Measurements from ENCODE around the gene STARD10.
A peak's percentile ranks its signal among the peaks of the same experiment; 100 is the strongest.
"Not testable (repeated sequence)": the region's sequence is repeated elsewhere in the genome, so short reads cannot be mapped to it uniquely, and the experiment has no call there.

Gene STARD10

GRCh38 chr11:72805216-72805615, 11.4 kb upstream of the STARD10 start:
- Histone ChIP-seq H3K27me3 (ENCODE audit: control insufficient read depth, insufficient read depth, low read length) (no peaks in the 10 kb centered on the region), H3K36me3 (ENCODE audit: control insufficient read depth, insufficient read depth, low read length) (peaks cover 6% of the 10 kb centered on the region), H3K27ac (ENCODE audit: low read depth, low read length) (no peak overlapping the region), H3K4me1 (ENCODE audit: control insufficient read depth, insufficient read depth, low read length) (no peaks in the 10 kb centered on the region), H3K9me3 (ENCODE audit: control insufficient read depth, insufficient read depth, low read depth, low read length) (no peaks in the 10 kb centered on the region), H3K4me3 (ENCODE audit: low read depth, low read length) (no peak overlapping the region), H3K9ac (ENCODE audit: low read length) (no peak overlapping the region)

DNA sequence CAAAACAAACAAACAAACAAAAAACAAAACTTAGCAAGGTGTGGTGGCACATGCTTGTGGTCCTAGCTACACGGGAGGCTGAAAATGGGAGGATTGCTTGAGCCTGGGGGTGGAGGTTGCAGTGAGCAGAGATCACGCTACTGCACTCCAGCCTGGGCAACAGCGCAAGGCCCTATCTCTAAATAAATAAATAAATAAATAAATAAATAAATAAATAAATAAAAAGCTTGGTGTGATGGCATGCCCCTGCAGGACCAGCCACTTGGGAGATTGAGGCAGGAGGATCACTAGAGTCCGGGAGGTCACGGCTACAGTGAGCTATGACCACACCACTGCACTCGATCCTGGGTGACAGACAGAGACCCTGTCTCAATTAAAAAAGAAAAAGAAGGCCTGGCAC, 9.0 kb upstream of the STARD10 start:
- Histone ChIP-seq H3K27me3 (ENCODE audit: control insufficient read depth, insufficient read depth, low read length) (no peaks in the 10 kb centered on the region), H3K9ac (ENCODE audit: low read length) (no peak overlapping the region), H3K9me3 (ENCODE audit: control insufficient read depth, insufficient read depth, low read depth, low read length) (no peaks in the 10 kb centered on the region), H3K4me3 (ENCODE audit: low read depth, low read length) (no peak overlapping the region), H3K4me1 (ENCODE audit: control insufficient read depth, insufficient read depth, low read length) (peaks cover 15% of the 10 kb centered on the region), H3K36me3 (ENCODE audit: control insufficient read depth, insufficient read depth, low read length) (no peaks in the 10 kb centered on the region), H3K27ac (ENCODE audit: low read depth, low read length) (no peak overlapping the region)

- Histone ChIP-seq H3K9ac (ENCODE audit: low read length) (no peak overlapping the region), H3K36me3 (ENCODE audit: control insufficient read depth, insufficient read depth, low read length) (no peaks in the 10 kb centered on the region), H3K4me1 (ENCODE audit: control insufficient read depth, insufficient read depth, low read length) (peaks cover 18% of the 10 kb centered on the region), H3K4me3 (ENCODE audit: low read depth, low read length) (no peak overlapping the region), H3K27me3 (ENCODE audit: control insufficient read depth, insufficient read depth, low read length) (no peaks in the 10 kb centered on the region), H3K27ac (ENCODE audit: low read depth, low read length) (no peak overlapping the region), H3K9me3 (ENCODE audit: control insufficient read depth, insufficient read depth, low read depth, low read length) (no peaks in the 10 kb centered on the region)
Observed at GRCh38 chr11:72799441-72799840, 5.6 kb upstream of the STARD10 start.

DNA sequence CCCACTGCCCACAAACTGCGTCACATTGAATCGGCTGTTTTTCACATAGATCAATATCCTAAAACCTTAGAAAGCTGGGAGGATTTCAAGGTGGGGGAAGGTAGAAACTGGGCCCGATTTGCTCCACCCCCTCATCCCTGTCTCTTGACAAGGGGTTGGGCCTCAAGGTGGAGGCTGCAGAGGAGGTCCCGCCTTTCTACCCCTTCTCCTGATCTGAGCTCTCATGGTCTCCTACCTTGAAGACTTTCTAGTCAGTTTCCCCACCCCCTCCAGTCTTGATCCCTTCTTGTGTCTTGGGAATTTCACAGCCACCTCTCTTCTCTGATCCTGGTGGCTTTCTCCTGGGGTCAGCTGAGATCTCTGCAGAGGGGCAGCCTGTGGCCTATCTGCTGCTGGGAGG, 4.5 kb upstream of the STARD10 start:
- no peaks in the 10 kb centered on the region for H3K9me3 ChIP-seq (ENCODE audit: control insufficient read depth, insufficient read depth, low read depth, low read length)
- H3K4me3 ChIP-seq (ENCODE audit: low read depth, low read length): no peak overlapping the region
- H3K27ac ChIP-seq (ENCODE audit: low read depth, low read length): no peak overlapping the region
- no peak overlapping the region for H3K9ac ChIP-seq (ENCODE audit: low read length)
- peaks cover 18% of the 10 kb centered on the region for H3K4me1 ChIP-seq (ENCODE audit: control insufficient read depth, insufficient read depth, low read length)
- H3K36me3 ChIP-seq (ENCODE audit: control insufficient read depth, insufficient read depth, low read length): no peaks in the 10 kb centered on the region
- no peaks in the 10 kb centered on the region for H3K27me3 ChIP-seq (ENCODE audit: control insufficient read depth, insufficient read depth, low read length)

DNA sequence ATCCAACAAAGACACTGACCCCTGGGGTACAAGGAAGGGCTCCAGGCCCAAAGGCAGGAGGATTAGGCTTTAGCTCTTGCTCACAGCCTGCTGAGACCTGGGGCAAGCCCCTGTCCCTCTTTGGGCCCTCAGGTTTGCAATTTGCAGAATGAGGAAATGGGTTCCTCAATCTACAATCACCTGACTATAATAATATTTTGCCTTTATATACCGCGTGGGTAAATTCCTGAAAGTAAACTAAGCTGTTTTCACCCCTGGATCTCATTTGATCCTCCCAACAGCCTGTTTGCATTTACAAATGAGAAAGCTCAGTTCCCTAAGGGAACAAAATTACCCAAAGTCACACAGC, 797 bp downstream of the STARD10 start:
- no peaks in the 10 kb centered on the region for H3K9me3 ChIP-seq (ENCODE audit: control insufficient read depth, insufficient read depth, low read depth, low read length)
- no peaks in the 10 kb centered on the region for H3K27me3 ChIP-seq (ENCODE audit: control insufficient read depth, insufficient read depth, low read length)
- no peaks in the 10 kb centered on the region for H3K36me3 ChIP-seq (ENCODE audit: control insufficient read depth, insufficient read depth, low read length)
- H3K9ac ChIP-seq (ENCODE audit: low read length): no peak overlapping the region
- peak overlapping the region; percentile 88 for H3K4me3 ChIP-seq (ENCODE audit: low read depth, low read length)
- H3K27ac ChIP-seq (ENCODE audit: low read depth, low read length): no peak overlapping the region
- H3K4me1 ChIP-seq (ENCODE audit: control insufficient read depth, insufficient read depth, low read length): peaks cover 15% of the 10 kb centered on the region

- Histone ChIP-seq H3K4me1 (ENCODE audit: control insufficient read depth, insufficient read depth, low read length) (peaks cover 15% of the 10 kb centered on the region), H3K36me3 (ENCODE audit: control insufficient read depth, insufficient read depth, low read length) (no peaks in the 10 kb centered on the region), H3K9me3 (ENCODE audit: control insufficient read depth, insufficient read depth, low read depth, low read length) (no peaks in the 10 kb centered on the region), H3K4me3 (ENCODE audit: low read depth, low read length) (no peak overlapping the region), H3K27me3 (ENCODE audit: control insufficient read depth, insufficient read depth, low read length) (no peaks in the 10 kb centered on the region), H3K9ac (ENCODE audit: low read length) (no peak overlapping the region), H3K27ac (ENCODE audit: low read depth, low read length) (no peak overlapping the region)
Observed at GRCh38 chr11:72792437-72793021, 1.3 kb downstream of the STARD10 start.

GRCh38 chr11:72791228-72791627, 2.6 kb downstream of the STARD10 start:
- H3K4me1 ChIP-seq (ENCODE audit: control insufficient read depth, insufficient read depth, low read length): peaks cover 27% of the 10 kb centered on the region
- not testable (repeated sequence) for H3K27me3 ChIP-seq (ENCODE audit: control insufficient read depth, insufficient read depth, low read length); H3K27ac ChIP-seq (ENCODE audit: low read depth, low read length); H3K36me3 ChIP-seq (ENCODE audit: control insufficient read depth, insufficient read depth, low read length); H3K9ac ChIP-seq (ENCODE audit: low read length); H3K9me3 ChIP-seq (ENCODE audit: control insufficient read depth, insufficient read depth, low read depth, low read length); H3K4me3 ChIP-seq (ENCODE audit: low read depth, low read length)

DNA sequence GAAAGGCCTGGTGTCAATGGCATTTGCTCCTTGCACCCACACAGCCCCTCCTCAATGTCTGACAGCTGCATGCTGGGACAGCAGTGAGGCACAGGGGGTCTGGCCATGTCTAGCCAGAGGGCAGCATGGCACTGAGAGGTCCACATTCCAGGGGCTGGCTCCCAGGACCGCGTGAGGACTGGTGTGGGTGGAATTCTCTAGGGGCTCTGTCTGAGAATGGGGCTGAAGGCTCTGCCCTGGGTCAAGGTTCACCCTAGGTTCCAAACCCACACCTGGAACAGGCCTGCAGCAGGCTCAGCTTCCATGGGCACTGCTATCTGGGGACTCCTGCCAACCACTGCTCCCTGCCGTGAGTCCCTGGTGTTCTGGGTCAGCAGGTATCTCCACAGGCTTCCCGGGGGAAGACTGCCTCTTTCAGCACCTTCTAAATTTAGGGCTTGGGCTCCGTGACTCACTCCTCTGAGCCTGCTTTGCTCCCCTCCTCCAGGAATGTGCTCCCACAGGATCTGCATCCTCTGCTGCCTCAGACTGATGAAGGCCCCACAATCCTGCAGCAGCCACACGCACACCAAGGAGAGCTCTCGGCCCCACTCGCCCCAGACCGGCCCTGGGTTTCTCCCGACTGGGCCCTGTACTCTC, 4.2 kb downstream of the STARD10 start:
- H3K4me1 ChIP-seq (ENCODE audit: control insufficient read depth, insufficient read depth, low read length): peaks cover 27% of the 10 kb centered on the region

DNA sequence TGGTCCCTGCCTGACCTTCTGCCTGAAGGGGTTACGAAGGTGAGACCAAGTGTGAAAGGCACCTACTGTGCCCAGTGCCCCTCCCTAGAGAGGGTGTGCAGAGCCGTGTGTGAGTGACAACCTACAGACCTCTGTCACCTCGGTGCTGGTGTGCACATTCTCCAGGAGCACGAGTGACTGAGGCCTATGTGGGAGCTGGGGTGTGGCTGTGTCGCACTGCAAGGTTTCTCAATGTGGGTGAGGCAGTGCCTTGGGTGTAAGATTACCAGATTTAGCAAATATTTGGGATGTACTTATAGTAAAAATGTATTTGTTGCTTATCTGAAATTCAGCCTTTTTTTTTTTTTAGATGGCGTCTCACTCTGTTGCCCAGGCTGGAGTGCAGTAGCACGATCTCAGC, 5.6 kb downstream of the STARD10 start:
- H3K9ac ChIP-seq (ENCODE audit: low read length): no peak overlapping the region
- H3K4me3 ChIP-seq (ENCODE audit: low read depth, low read length): no peak overlapping the region
- peaks cover 25% of the 10 kb centered on the region for H3K4me1 ChIP-seq (ENCODE audit: control insufficient read depth, insufficient read depth, low read length)
- no peak overlapping the region for H3K27ac ChIP-seq (ENCODE audit: low read depth, low read length)
- no peaks in the 10 kb centered on the region for H3K36me3 ChIP-seq (ENCODE audit: control insufficient read depth, insufficient read depth, low read length)
- H3K27me3 ChIP-seq (ENCODE audit: control insufficient read depth, insufficient read depth, low read length): no peaks in the 10 kb centered on the region
- H3K9me3 ChIP-seq (ENCODE audit: control insufficient read depth, insufficient read depth, low read depth, low read length): no peaks in the 10 kb centered on the region

More for the DNA sequence above, 4.2 kb downstream of the STARD10 start:
- Histone ChIP-seq H3K4me3 (ENCODE audit: low read depth, low read length) (no peak overlapping the region), H3K9ac (ENCODE audit: low read length) (no peak overlapping the region), H3K36me3 (ENCODE audit: control insufficient read depth, insufficient read depth, low read length) (no peaks in the 10 kb centered on the region), H3K27me3 (ENCODE audit: control insufficient read depth, insufficient read depth, low read length) (no peaks in the 10 kb centered on the region), H3K9me3 (ENCODE audit: control insufficient read depth, insufficient read depth, low read depth, low read length) (no peaks in the 10 kb centered on the region), H3K27ac (ENCODE audit: low read depth, low read length) (no peak overlapping the region)

DNA sequence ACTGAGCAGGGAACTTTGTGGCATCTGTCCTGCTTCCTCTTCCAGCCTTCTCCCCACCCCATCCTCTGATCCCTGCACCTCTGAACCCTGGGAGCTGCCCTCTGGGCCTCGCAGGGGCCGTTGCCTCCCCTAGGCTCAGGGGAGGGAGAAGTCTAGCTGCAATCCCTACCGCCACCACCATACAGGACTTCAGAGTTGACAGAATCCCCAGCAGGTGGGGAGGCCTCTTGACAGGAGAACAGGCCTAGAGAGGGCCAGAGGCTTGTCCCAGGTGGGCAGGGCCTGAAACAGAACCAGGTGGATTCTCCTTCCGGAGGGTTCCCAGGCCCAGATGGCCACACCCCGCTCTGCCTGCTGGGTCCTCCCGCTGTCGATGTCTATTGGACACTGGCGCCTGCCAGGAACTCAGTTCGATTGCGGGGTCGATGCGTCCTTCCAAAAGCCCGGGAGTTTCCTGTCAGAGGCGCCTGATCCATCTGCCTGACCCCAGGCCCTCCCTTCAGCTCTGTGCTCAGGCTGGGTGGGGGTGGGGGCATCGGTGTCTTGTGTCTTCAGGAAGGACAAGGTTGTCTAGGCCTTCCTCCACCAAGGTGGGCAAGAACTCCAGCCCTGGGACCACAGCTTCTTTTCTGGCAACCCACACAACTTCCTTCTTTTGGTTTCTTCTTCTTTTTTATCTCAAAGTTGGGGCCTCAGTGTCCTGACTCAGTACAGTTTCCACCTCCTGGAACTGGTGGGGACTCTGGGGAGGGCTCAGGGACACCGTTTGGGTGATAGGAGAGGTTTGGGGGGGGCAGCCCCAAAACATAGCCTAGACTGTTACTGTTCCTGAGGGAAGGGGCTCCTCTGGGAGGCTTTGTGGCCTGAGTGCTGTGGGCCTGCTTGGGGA, 6.4 kb downstream of the STARD10 start:
- no peaks in the 10 kb centered on the region for H3K9me3 ChIP-seq (ENCODE audit: control insufficient read depth, insufficient read depth, low read depth, low read length)
- no peak overlapping the region for H3K27ac ChIP-seq (ENCODE audit: low read depth, low read length)
- H3K4me3 ChIP-seq (ENCODE audit: low read depth, low read length): no peak overlapping the region
- H3K36me3 ChIP-seq (ENCODE audit: control insufficient read depth, insufficient read depth, low read length): no peaks in the 10 kb centered on the region
- H3K9ac ChIP-seq (ENCODE audit: low read length): no peak overlapping the region
- peaks cover 30% of the 10 kb centered on the region for H3K4me1 ChIP-seq (ENCODE audit: control insufficient read depth, insufficient read depth, low read length)
- no peaks in the 10 kb centered on the region for H3K27me3 ChIP-seq (ENCODE audit: control insufficient read depth, insufficient read depth, low read length)

Data from HUES6 (cell line).